Endothelial cell (in vitro differentiated cells): ENCODE data around the gene EFCAB12. TPM values are rescaled to one million over a fixed set of nuclear protein-coding genes. Genes with fewer than 3 reads are reported as not detected.

ENCODE experiments used
- DNase-seq: peaks from one replicate; pipeline ENCODE4 v3.0.0; 2021; ENCODE audit warnings: low spot score
- H3K27ac Mint-ChIP-seq: one replicate; pipeline ENCODE4 v1.8.0; 2021; ENCODE audit warnings: mixed read lengths, inconsistent platforms; ENCODE audit not compliant: unreplicated experiment
- H3K27me3 Mint-ChIP-seq: one replicate; pipeline ENCODE4 v1.8.0; 2021; ENCODE audit warnings: mild to moderate bottlenecking, moderate library complexity, mixed read lengths, inconsistent platforms; ENCODE audit not compliant: unreplicated experiment
- H3K36me3 Mint-ChIP-seq: one replicate; pipeline ENCODE4 v1.8.0; 2021; ENCODE audit warnings: mild to moderate bottlenecking, low read depth, mixed read lengths, inconsistent platforms; ENCODE audit not compliant: unreplicated experiment
- H3K4me1 Mint-ChIP-seq: one replicate; pipeline ENCODE4 v1.8.0; 2021; ENCODE audit warnings: mild to moderate bottlenecking, mixed read lengths, inconsistent platforms; ENCODE audit not compliant: unreplicated experiment
- H3K4me3 Mint-ChIP-seq: one replicate; pipeline ENCODE4 v1.8.0; 2021; ENCODE audit warnings: mild to moderate bottlenecking, mixed read lengths, inconsistent platforms; ENCODE audit not compliant: unreplicated experiment
- H3K9me3 Mint-ChIP-seq: one replicate; pipeline ENCODE4 v1.8.0; 2021; ENCODE audit warnings: mixed read lengths, inconsistent platforms; ENCODE audit not compliant: unreplicated experiment
- total RNA-seq: library from RNA; stranded (reverse); fragmentation: NEBNext Ultra II Directional; extraction: Animal tissue kit (Norgen Biotek cat#: 25700); gene quantifications from one replicate; pipeline ENCODE4 v1.2.1, GENCODE V29; 2021; ENCODE audit not compliant: unreplicated experiment
- TF ChIP-seq, protein P1 (sequence below): fragments of 200-600 bp; sonication (generic); IDR thresholded peaks from one replicate; pipeline ENCODE4 v1.5.0; 2021; ENCODE audit warnings: antibody characterized with exemption; ENCODE audit not compliant: unreplicated experiment

Gene EFCAB12
- total RNA-seq, 1 donor from 2014 or later, result 0.21 TPM

DNA sequence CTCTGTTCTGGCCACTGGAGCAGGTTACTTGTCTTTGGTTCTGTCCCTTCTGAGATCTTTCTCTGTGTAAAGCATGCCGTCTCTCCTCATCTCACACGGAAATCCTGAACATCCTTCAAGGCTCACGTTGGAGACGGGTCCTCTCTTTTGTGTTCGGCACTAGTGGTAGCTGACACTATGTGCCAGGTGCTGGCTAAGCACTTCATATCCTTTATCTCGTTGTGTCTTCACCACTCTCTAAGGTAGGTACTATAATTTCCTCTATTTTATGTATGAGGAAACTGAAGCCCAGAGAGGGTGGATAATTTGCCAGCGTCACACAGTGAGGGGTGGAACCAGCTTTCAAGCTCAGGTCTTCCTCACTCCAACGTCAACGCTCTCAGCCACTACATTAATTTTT lies 12.8 kb upstream of the EFCAB12 start:
- peak overlapping the region; percentile 2 for H3K27ac Mint-ChIP-seq
- H3K9me3 Mint-ChIP-seq, result no peaks in the 10 kb centered on the region
- H3K27me3 Mint-ChIP-seq, result no peaks in the 10 kb centered on the region
- no peak for DNase-seq
- peak overlapping the region; percentile 98 for H3K4me3 Mint-ChIP-seq
- H3K4me1 Mint-ChIP-seq, result peaks cover 44% of the 10 kb centered on the region
- peaks cover 14% of the 10 kb centered on the region for H3K36me3 Mint-ChIP-seq
- TF ChIP-seq, protein P1, sequence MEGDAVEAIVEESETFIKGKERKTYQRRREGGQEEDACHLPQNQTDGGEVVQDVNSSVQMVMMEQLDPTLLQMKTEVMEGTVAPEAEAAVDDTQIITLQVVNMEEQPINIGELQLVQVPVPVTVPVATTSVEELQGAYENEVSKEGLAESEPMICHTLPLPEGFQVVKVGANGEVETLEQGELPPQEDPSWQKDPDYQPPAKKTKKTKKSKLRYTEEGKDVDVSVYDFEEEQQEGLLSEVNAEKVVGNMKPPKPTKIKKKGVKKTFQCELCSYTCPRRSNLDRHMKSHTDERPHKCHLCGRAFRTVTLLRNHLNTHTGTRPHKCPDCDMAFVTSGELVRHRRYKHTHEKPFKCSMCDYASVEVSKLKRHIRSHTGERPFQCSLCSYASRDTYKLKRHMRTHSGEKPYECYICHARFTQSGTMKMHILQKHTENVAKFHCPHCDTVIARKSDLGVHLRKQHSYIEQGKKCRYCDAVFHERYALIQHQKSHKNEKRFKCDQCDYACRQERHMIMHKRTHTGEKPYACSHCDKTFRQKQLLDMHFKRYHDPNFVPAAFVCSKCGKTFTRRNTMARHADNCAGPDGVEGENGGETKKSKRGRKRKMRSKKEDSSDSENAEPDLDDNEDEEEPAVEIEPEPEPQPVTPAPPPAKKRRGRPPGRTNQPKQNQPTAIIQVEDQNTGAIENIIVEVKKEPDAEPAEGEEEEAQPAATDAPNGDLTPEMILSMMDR, result no peak

DNA sequence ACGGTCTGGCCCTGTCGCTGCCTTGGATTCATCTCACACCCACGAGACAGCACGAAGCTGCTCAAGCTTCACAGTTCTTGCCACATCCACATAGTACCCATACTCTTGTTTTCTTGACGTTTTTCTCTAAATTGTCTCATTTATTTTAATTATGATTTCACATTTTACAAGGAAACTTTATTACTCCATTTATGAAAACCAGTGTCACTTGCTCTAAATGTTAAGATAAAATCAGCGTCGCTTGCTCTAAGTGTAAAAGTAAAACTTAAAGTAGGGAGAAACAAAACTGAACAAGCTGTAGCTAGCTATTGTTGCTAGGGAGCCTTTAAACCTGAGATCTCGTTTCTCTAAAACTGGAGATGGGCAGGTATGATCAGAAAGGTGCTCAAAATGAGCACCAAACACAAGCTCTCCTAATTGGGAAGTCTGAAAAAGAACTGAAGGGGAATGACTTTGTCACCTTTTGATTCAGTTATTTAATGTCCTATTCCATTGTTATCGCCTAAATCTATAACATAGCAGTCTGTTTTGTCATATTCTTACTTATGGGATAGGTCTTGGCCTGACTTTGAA lies 12.3 kb upstream of the EFCAB12 start:
- no peaks in the 10 kb centered on the region for H3K9me3 Mint-ChIP-seq
- H3K4me1 Mint-ChIP-seq, result peaks cover 47% of the 10 kb centered on the region
- H3K4me3 Mint-ChIP-seq, result peak overlapping the region; percentile 98
- no peak for DNase-seq
- H3K27ac Mint-ChIP-seq, result peak overlapping the region; percentile 94
- TF ChIP-seq, protein P1, result no peak
- H3K36me3 Mint-ChIP-seq, result peaks cover 17% of the 10 kb centered on the region
- no peaks in the 10 kb centered on the region for H3K27me3 Mint-ChIP-seq

DNA sequence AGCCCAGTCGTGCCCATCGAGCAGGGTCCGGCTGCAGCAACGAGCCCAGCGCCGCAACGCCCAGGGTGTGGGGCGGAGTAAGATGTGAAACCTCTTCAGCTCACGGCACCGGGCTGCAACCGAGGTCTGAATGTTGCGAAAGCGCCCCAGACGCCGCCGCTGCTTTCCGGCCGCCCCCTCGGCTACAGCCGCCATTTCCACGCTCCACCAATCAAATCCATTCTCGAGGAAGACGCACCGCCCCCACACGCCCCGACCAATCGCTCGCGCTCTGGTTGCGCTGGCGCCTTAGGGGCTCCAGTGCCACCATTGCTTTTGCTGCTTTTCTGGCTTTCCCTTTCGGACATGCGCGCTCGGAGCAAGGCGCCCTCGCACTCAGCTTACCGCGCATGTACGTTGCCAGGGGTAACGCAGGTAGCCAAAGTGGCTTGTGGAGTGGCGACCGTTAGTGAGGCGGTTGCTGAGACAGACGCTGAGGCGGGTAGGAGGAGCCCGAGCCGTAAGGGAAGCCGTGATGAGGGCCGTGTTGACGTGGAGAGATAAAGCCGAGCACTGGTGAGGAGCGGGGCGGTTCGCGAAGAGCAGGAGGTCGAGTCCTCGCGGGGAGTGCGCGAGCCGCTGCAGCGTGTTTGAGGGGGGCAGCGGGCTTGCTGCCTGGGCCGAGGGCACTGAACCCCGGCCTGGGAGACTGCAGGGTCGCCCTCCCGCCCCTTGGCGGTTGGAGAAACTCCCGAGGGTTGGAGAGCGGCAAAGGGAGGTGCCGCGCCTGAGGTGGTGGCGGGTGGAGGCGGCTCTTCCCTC lies 11.6 kb upstream of the EFCAB12 start, which contains the start of the genes IFT122 and MBD4:
Gene IFT122, plus strand, starts transcription at position 408 of the 801 bp plus-strand sequence. Its CDS starts 107 bp downstream, at position 515.
Gene MBD4, minus strand, starts transcription at position 132 of the 801 bp plus-strand sequence. Its CDS starts 115 bp downstream, at position 17.
- Mint-ChIP-seq H3K27me3 (no peaks in the 10 kb centered on the region), H3K4me1 (peaks cover 47% of the 10 kb centered on the region), H3K9me3 (no peaks in the 10 kb centered on the region), H3K36me3 (peaks cover 17% of the 10 kb centered on the region), H3K4me3 (peak within 1 kb of the TSS; percentile 98), H3K27ac (peak within 1 kb of the TSS; percentile 94)
- DNase-seq, result peak; percentile 96
- TF ChIP-seq, protein P1, result no peak

DNA sequence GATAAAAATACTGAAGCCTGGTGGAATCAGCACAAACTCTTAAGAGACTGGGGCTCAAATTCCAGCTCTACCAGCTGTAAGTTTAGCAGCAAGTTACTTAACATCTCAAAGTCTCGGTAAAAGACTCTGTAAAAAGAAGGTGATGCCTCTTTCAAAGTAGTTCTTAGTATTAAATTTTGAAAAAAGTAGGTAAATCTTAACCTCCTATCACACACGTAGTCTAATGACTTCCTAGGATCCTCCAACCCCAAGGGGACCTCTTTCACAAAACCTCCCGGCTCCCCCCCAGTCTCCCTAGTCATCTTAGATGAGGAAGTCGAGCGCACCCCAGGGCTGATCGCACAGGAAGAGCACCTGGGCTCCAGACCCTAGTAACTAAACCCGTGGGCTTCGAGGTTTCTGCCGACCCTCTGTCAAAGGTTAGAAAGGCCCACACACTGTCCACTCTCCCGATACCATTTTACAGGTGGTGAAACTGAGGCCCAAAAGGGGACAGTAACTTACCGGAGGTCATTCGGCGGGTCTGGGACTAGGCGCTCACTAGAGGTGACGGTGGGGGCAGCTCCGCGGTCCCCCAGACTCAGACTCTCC lies 10.9 kb upstream of the EFCAB12 start:
- H3K4me3 Mint-ChIP-seq, result peak overlapping the region; percentile 98
- TF ChIP-seq, protein P1, result no peak
- peaks cover 18% of the 10 kb centered on the region for H3K36me3 Mint-ChIP-seq
- no peaks in the 10 kb centered on the region for H3K9me3 Mint-ChIP-seq
- no peaks in the 10 kb centered on the region for H3K27me3 Mint-ChIP-seq
- DNase-seq, result no peak
- peak overlapping the region; percentile 94 for H3K27ac Mint-ChIP-seq
- peaks cover 47% of the 10 kb centered on the region for H3K4me1 Mint-ChIP-seq

DNA sequence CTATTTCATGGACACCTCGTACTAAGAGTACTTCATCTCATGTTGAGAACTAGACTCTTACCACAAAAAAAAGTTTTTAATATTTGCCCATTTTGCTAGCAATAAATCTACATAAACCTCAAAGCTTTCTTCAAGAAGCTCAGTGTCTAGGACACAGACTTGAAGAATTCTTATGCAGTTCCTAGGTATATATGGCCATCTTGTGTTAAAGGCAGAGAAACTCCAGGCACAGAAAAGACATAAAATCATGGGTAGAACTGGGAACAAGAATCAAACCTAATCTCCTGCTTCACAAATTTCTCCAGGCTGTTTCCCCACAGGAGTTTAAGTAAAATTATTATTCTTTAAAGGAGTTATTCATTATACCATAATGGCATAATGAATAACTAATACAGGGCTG lies 6.9 kb upstream of the EFCAB12 start:
- no peak for DNase-seq
- H3K27ac Mint-ChIP-seq, result no peak overlapping the region
- peaks cover 21% of the 10 kb centered on the region for H3K4me1 Mint-ChIP-seq
- H3K9me3 Mint-ChIP-seq, result no peaks in the 10 kb centered on the region
- H3K36me3 Mint-ChIP-seq, result peaks cover 42% of the 10 kb centered on the region
- TF ChIP-seq, protein P1, result no peak
- no peaks in the 10 kb centered on the region for H3K27me3 Mint-ChIP-seq
- H3K4me3 Mint-ChIP-seq, result no peak overlapping the region
